HG03025 (cell line): Measurements from ENCODE around the gene ZNF524.

Source experiments
- ATAC-seq: cut with Tn5 transposase; IDR thresholded peaks from one replicate; pipeline ENCODE4 v1.9.1; 2021; ENCODE audit warnings: mild to moderate bottlenecking, moderate library complexity; ENCODE audit not compliant: unreplicated experiment, low FRiP score

The ZNF524 gene

GRCh38 chr19:55652311-55653128, 52.4 kb downstream of the ZNF524 start:
- no peak for ATAC-seq
